IMR-90 (cell line): ENCODE data around the gene ARHGAP15. TPM values are rescaled to one million over a fixed set of nuclear protein-coding genes. Genes with fewer than 3 reads are reported as not detected.

ENCODE experiments used
- ATAC-seq: fragments of 200-7000 bp; cut with Tn5 transposase; 2 replicates; pipeline ENCODE4 v1.9.1; 2020; ENCODE audit warnings: low read depth, mild to moderate bottlenecking, moderate library complexity
- BruUV-seq: library from RNA; stranded (reverse); fragments of 400-500 nt; replicated peaks from 2 replicates; lab custom pipeline; 2021; lab: Mats Ljungman, UMichigan
- CTCF ChIA-PET: fragments of 300-600 bp; formaldehyde crosslinking; extraction: SDS; loops from one replicate; lab custom pipeline; 2021; ENCODE audit warnings: antibody characterized with exemption; lab: Yijun Ruan, JAX
- POLR2A ChIA-PET: fragments of 300-600 bp; sonication (Branson Sonifier 250); formaldehyde crosslinking; loops from one replicate; lab custom pipeline; 2022; ENCODE audit warnings: antibody characterized with exemption; ENCODE audit not compliant: unreplicated experiment; lab: Charles Lee
- DNase-seq: peaks from one replicate; pipeline ENCODE4 v3.0.0; 2013
- H2AFZ ChIP-seq: replicated peaks from 2 replicates; pipeline ENCODE3; 2013; ENCODE audit warnings: low read length, mild to moderate bottlenecking; ENCODE audit not compliant: poor library complexity
- H2AK5ac ChIP-seq: 2 replicates; pipeline ENCODE4 v1.6.1; 2013; ENCODE audit warnings: low read depth, low read length, inconsistent platforms
- H2AK9ac ChIP-seq: replicated peaks from 2 replicates; pipeline ENCODE3; 2013; ENCODE audit warnings: mild to moderate bottlenecking, low read depth, low read length, moderate library complexity; ENCODE audit not compliant: poor library complexity
- H2BK120ac ChIP-seq: 2 replicates; pipeline ENCODE4 v1.6.1; 2013; ENCODE audit warnings: low read depth, low read length, inconsistent platforms
- H2BK15ac ChIP-seq: 3 replicates; pipeline ENCODE4 v1.6.1; 2013; ENCODE audit warnings: low read depth, low read length, inconsistent platforms
- H2BK20ac ChIP-seq: 2 replicates; pipeline ENCODE4 v1.6.1; 2013; ENCODE audit warnings: low read depth, mild to moderate bottlenecking, inconsistent platforms, low read length, moderate library complexity
- H2BK5ac ChIP-seq: 2 replicates; pipeline ENCODE4 v1.6.1; 2013; ENCODE audit warnings: mild to moderate bottlenecking, low read depth, low read length, inconsistent platforms; ENCODE audit not compliant: poor library complexity, severe bottlenecking
- H3K14ac ChIP-seq: replicated peaks from 2 replicates; pipeline ENCODE4 v1.6.1; 2013; ENCODE audit warnings: low read depth, low read length, inconsistent platforms
- H3K18ac ChIP-seq: 2 replicates; pipeline ENCODE4 v1.6.1; 2013; ENCODE audit warnings: low read depth, low read length, control low read depth
- H3K23ac ChIP-seq: 2 replicates; pipeline ENCODE4 v1.6.1; 2013; ENCODE audit warnings: low read depth, low read length, inconsistent platforms
- H3K27ac ChIP-seq: 2 replicates; pipeline ENCODE4 v1.5.1; 2013; ENCODE audit warnings: mild to moderate bottlenecking, control low read depth, low read length; ENCODE audit not compliant: insufficient read depth
- H3K27me3 ChIP-seq: 2 replicates; pipeline ENCODE4 v1.6.1; 2013; ENCODE audit warnings: low read length; ENCODE audit not compliant: control insufficient read depth, insufficient read depth
- H3K36me3 ChIP-seq: 2 replicates; pipeline ENCODE4 v1.6.1; 2013; ENCODE audit warnings: low read length, mixed read lengths; ENCODE audit not compliant: control insufficient read depth, insufficient read depth
- H3K4ac ChIP-seq: 2 replicates; pipeline ENCODE4 v1.6.1; 2013; ENCODE audit warnings: low read depth, low read length, inconsistent platforms
- H3K4me1 ChIP-seq: 2 replicates; pipeline ENCODE4 v1.6.1; 2013; ENCODE audit warnings: low read length, mixed read lengths; ENCODE audit not compliant: control insufficient read depth, insufficient read depth
- H3K4me2 ChIP-seq: 2 replicates; pipeline ENCODE4 v1.6.1; 2013; ENCODE audit warnings: low read depth, mild to moderate bottlenecking, control low read depth, low read length, moderate library complexity
- H3K4me3 ChIP-seq: 2 replicates; pipeline ENCODE4 v1.5.1; 2013; ENCODE audit warnings: low read depth, mild to moderate bottlenecking, control low read depth, low read length, moderate library complexity; ENCODE audit not compliant: insufficient read depth
- H3K56ac ChIP-seq: 2 replicates; pipeline ENCODE4 v1.6.1; 2013; ENCODE audit warnings: low read length, inconsistent platforms; ENCODE audit not compliant: insufficient read depth; ENCODE audit errors: extremely low read depth
- H3K79me1 ChIP-seq, 2 experiments: 2 replicates each; pipeline ENCODE4 v1.6.1; 2013; ENCODE audit warnings: low read length in 2 of 2, inconsistent platforms in 1 of 2, low read depth in 1 of 2
- H3K9ac ChIP-seq: 2 replicates; pipeline ENCODE4 v1.6.1; 2013; ENCODE audit warnings: low read depth, low read length, control low read depth
- H3K9me1 ChIP-seq: 2 replicates; pipeline ENCODE4 v1.6.1; 2013; ENCODE audit warnings: low read length, inconsistent platforms; ENCODE audit not compliant: insufficient read depth
- H3K9me3 ChIP-seq: 2 replicates; pipeline ENCODE4 v1.6.1; 2013; ENCODE audit warnings: low read length; ENCODE audit not compliant: control insufficient read depth, insufficient read depth
- H4K20me1 ChIP-seq: 2 replicates; pipeline ENCODE4 v1.6.1; 2013; ENCODE audit warnings: low read length, inconsistent platforms; ENCODE audit not compliant: insufficient read depth
- H4K5ac ChIP-seq: 2 replicates; pipeline ENCODE4 v1.6.1; 2013; ENCODE audit warnings: mild to moderate bottlenecking, low read depth, low read length, control low read depth
- H4K8ac ChIP-seq, 2 experiments: 2 replicates each; pipeline ENCODE4 v1.6.1; 2013; ENCODE audit warnings: low read depth in 2 of 2, low read length in 2 of 2, control low read depth in 1 of 2, inconsistent platforms in 1 of 2
- H4K91ac ChIP-seq: 2 replicates; pipeline ENCODE4 v1.6.1; 2013; ENCODE audit warnings: low read depth, low read length, inconsistent platforms; ENCODE audit not compliant: insufficient read depth
- BHLHE40 ChIP-seq: fragments of 150-350 bp; IDR thresholded peaks from 2 replicates; pipeline ENCODE4 v1.6.1; 2016; ENCODE audit warnings: mild to moderate bottlenecking, low read depth, low read length
- CEBPB ChIP-seq: IDR thresholded peaks from 2 replicates; pipeline ENCODE4 v1.6.1; 2012; ENCODE audit warnings: low read depth, low read length, improper control_type of control experiment
- CHD1 ChIP-seq: IDR thresholded peaks from 2 replicates; pipeline ENCODE4 v1.6.1; 2012; ENCODE audit warnings: low read depth, low read length, improper control_type of control experiment
- ELK1 ChIP-seq: fragments of 150-350 bp; IDR thresholded peaks from 2 replicates; pipeline ENCODE4 v1.6.1; 2016; ENCODE audit warnings: low read depth, mild to moderate bottlenecking, low read length, moderate library complexity, borderline replicate concordance
- FOS ChIP-seq: fragments of 150-350 bp; IDR thresholded peaks from 2 replicates; pipeline ENCODE4 v1.6.1; 2016; ENCODE audit warnings: low read depth, low read length
- MAFK ChIP-seq: IDR thresholded peaks from 2 replicates; pipeline ENCODE4 v1.6.1; 2012; ENCODE audit warnings: low read depth, low read length, improper control_type of control experiment
- MAZ ChIP-seq: IDR thresholded peaks from 2 replicates; pipeline ENCODE4 v1.6.1; 2012; ENCODE audit warnings: low read depth, mild to moderate bottlenecking, low read length, improper control_type of control experiment, moderate library complexity, borderline replicate concordance
- MXI1 ChIP-seq: IDR thresholded peaks from 2 replicates; pipeline ENCODE4 v1.6.1; 2012; ENCODE audit warnings: low read depth, mild to moderate bottlenecking, low read length, moderate library complexity, borderline replicate concordance
- NFE2L2 ChIP-seq: fragments of 150-350 bp; IDR thresholded peaks from 2 replicates; pipeline ENCODE4 v1.6.1; 2016; ENCODE audit warnings: low read depth, mild to moderate bottlenecking, low read length
- POLR2A ChIP-seq: IDR thresholded peaks from 2 replicates; pipeline ENCODE4 v1.6.1; 2012; ENCODE audit warnings: mild to moderate bottlenecking, low read depth, low read length
- RAD21 ChIP-seq: IDR thresholded peaks from 2 replicates; pipeline ENCODE4 v1.6.1; 2012; ENCODE audit warnings: low read length, improper control_type of control experiment
- RCOR1 ChIP-seq: IDR thresholded peaks from 2 replicates; pipeline ENCODE4 v1.6.1; 2012; ENCODE audit warnings: mild to moderate bottlenecking, low read length, improper control_type of control experiment; ENCODE audit not compliant: insufficient replicate concordance
- RFX5 ChIP-seq: IDR thresholded peaks from 2 replicates; pipeline ENCODE4 v1.8.0; 2012; ENCODE audit warnings: low read depth, mild to moderate bottlenecking, low read length, moderate library complexity
- SMC3 ChIP-seq: fragments of 150-350 bp; IDR thresholded peaks from 2 replicates; pipeline ENCODE4 v1.6.1; 2016; ENCODE audit warnings: low read depth, mild to moderate bottlenecking, antibody characterized with exemption, low read length, moderate library complexity
- USF2 ChIP-seq: fragments of 150-350 bp; IDR thresholded peaks from 2 replicates; pipeline ENCODE4 v1.6.1; 2017; ENCODE audit warnings: mild to moderate bottlenecking, antibody characterized with exemption, low read length, low read depth
- WGBS, 2 experiments: methylation state at CpG; one replicate each; pipeline versions ENCODE4 v1.1.5 to v1.1.7; 2013; ENCODE audit warnings: missing lambda C conversion rate in 2 of 2; ENCODE audit not compliant: insufficient read length in 1 of 2; ENCODE audit errors: extremely low coverage in 2 of 2; 5-methylcytosine and 5-hydroxymethylcytosine counted together
- dilution Hi-C: fragments of 300-500 bp; cut with HindIII; formaldehyde crosslinking; loops from one replicate; pipeline ENCODE4 v1.14.3; 2018; ENCODE audit warnings: low sequenced_read_pairs; ENCODE audit not compliant: unreplicated experiment
- in situ Hi-C: fragments of 300-500 bp; cut with MboI; formaldehyde crosslinking; loops from 3 replicates; pipeline ENCODE4 v1.14.3; 2019; ENCODE audit warnings: low sequenced_read_pairs, inconsistent platforms, mixed read lengths
- intact Hi-C: fragments of 100-400 bp; cut with micrococcal nuclease; formaldehyde crosslinking; loops from 2 replicates; pipeline ENCODE4 v1.10.0; 2022
- polyA plus RNA-seq, 3 experiments: library from polyadenylated mRNA; depleted of rRNA; stranded (reverse); fragments of >200 nt; gene quantifications; 2 replicates each; pipeline ENCODE4 v1.2.3, GENCODE V29; 2012; ENCODE audit warnings: low replicate concordance in 1 of 3
- total RNA-seq: library from RNA; depleted of rRNA; stranded (reverse); fragments of >200 nt; gene quantifications from 2 replicates; pipeline ENCODE4 v1.2.3, GENCODE V29; 2012
- TF ChIP-seq, protein P1 (sequence below): conservative IDR thresholded peaks from 2 replicates; pipeline ENCODE4 v1.5.1; 2012; ENCODE audit warnings: mild to moderate bottlenecking, low read depth, low read length, improper control_type of control experiment

Gene ARHGAP15
- total and polyA plus RNA-seq, 2 of the 4 experiments (the other 2 are of a cell fraction): not detected

DNA sequence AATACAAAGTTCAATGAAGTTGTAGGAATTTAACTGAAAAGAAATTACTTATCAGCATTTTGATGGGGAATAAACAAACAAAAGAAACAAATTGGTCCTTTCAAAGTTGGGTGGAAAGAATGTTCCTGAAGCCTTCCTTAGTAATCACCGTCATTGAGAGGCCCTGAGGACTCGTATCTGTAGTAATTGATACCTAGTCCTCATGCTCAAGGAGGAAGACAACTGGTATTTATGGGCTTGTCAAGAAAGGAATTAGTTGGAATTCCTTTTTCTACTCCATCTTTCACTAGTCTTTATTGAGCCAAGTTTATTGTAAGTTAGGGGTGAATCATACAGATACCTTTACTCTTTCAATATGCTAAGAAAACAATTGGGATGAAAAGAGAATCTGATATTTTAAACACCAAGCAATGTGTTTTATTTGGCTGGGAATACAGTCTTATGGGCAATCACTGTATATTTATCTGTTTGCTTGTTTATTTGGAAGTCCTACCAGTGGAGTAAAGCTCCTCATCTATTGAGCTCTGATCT lies 324.8 kb downstream of the ARHGAP15 start:
- Histone ChIP-seq H3K9me1 (no peaks in the 10 kb centered on the region), H3K56ac (no peak overlapping the region), H3K4me1 (no peaks in the 10 kb centered on the region), H4K5ac (no peak overlapping the region), H2AFZ (no peak overlapping the region), H2BK120ac (no peak overlapping the region), H2AK9ac (no peak overlapping the region), H3K14ac (no peak overlapping the region), H4K20me1 (no peaks in the 10 kb centered on the region), H3K27me3 (no peaks in the 10 kb centered on the region), H3K18ac (no peak overlapping the region), H3K36me3 (no peaks in the 10 kb centered on the region), H3K4me2 (no peak overlapping the region), H2BK5ac (no peak overlapping the region), H2BK15ac (no peak overlapping the region), H3K79me1 (no peaks in the 10 kb centered on the region), H3K9ac (no peak overlapping the region), H4K91ac (no peak overlapping the region), H3K4ac (no peak overlapping the region), H3K9me3 (peaks cover 4% of the 10 kb centered on the region; the same call in 1 of the 2 replicates), H2AK5ac (no peak overlapping the region), H3K23ac (no peak overlapping the region), H4K8ac (no peak overlapping the region), H2BK20ac (no peak overlapping the region), H3K27ac (no peak overlapping the region), H3K4me3 (no peak overlapping the region)
- in situ Hi-C loops (no loop called here), intact Hi-C loops (no loop called here), dilution Hi-C loops (no loop called here)
- BruUV-seq: no TSS peak
- ChIA-PET POLR2A (no interaction called here), CTCF (no interaction called here)
- no CpG with 5 or more reads among the region's 2 CpGs for WGBS, 2 experiments
- ATAC-seq: no peak
- TF ChIP-seq MAZ: no peak
- no peak for TF ChIP-seq NFE2L2
- no peak for TF ChIP-seq POLR2A
- no peak for TF ChIP-seq FOS
- no peak for TF ChIP-seq BHLHE40
- TF ChIP-seq CHD1: no peak
- TF ChIP-seq, protein P1, sequence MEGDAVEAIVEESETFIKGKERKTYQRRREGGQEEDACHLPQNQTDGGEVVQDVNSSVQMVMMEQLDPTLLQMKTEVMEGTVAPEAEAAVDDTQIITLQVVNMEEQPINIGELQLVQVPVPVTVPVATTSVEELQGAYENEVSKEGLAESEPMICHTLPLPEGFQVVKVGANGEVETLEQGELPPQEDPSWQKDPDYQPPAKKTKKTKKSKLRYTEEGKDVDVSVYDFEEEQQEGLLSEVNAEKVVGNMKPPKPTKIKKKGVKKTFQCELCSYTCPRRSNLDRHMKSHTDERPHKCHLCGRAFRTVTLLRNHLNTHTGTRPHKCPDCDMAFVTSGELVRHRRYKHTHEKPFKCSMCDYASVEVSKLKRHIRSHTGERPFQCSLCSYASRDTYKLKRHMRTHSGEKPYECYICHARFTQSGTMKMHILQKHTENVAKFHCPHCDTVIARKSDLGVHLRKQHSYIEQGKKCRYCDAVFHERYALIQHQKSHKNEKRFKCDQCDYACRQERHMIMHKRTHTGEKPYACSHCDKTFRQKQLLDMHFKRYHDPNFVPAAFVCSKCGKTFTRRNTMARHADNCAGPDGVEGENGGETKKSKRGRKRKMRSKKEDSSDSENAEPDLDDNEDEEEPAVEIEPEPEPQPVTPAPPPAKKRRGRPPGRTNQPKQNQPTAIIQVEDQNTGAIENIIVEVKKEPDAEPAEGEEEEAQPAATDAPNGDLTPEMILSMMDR: no peak
- TF ChIP-seq SMC3: no peak
- TF ChIP-seq MAFK: no peak
- no peak for TF ChIP-seq ELK1
- no peak for TF ChIP-seq USF2
- no peak for TF ChIP-seq RFX5
- no peak for TF ChIP-seq MXI1
- no peak for TF ChIP-seq RAD21
- TF ChIP-seq RCOR1: no peak
- TF ChIP-seq CEBPB: no peak
- DNase-seq: no peak
